ENCODE data around the gene NDUFA11. TPM values are rescaled to one million over a fixed set of nuclear protein-coding genes. Genes with fewer than 3 reads are reported as not detected.

NDUFA11 gene
- total RNA-seq (2021; fragmentation: NEBNext Ultra II Directional; extraction: Animal tissue kit (Norgen Biotek cat#: 25700)), result 100 to 1,000 TPM; 277 to 334 (median 300) TPM
- long read RNA-seq, transcript NDUFA11-201 (4 exons, 539 nt), result major isoform, 292 of 306 reads
- long read RNA-seq, partial matches to known transcripts, result 5 of 306 reads
- long read RNA-seq, other reads (novel, unspliced or antisense), result 2 of 306 reads

- Mint-ChIP-seq H3K27ac (peak within 1 kb of the TSS; percentile 99), H3K4me3 (peak within 1 kb of the TSS; percentile 96), H3K9me3 (no peaks in the 10 kb centered on the region), H3K36me3 (ENCODE audit: low read depth) (peaks cover 16% of the 10 kb centered on the region), H3K27me3 (ENCODE audit: insufficient read depth) (peaks cover 7% of the 10 kb centered on the region), H3K4me1 (ENCODE audit: low read depth) (peaks cover 12% of the 10 kb centered on the region)
- DNase-seq, result peak; percentile 96
- TF ChIP-seq CTCF (IDR thresholded peaks at IDR 0.05), result no peak
Measured at GRCh38 chr19:5903624-5904351, at the start of gene NDUFA11. Gene NDUFA11 (minus strand): TSS chr19:5903790. CDS start chr19:5903708, 82 bp downstream.

GRCh38 chr19:5953030-5953589, 49.5 kb upstream of the NDUFA11 start:
- Mint-ChIP-seq H3K4me3 (no peak overlapping the region; the same call in 1 of the 2 replicates), H3K4me1 (ENCODE audit: low read depth) (peaks cover 55% of the 10 kb centered on the region), H3K27me3 (ENCODE audit: insufficient read depth) (peaks cover 1% of the 10 kb centered on the region), H3K27ac (peak overlapping the region; percentile 80), H3K36me3 (ENCODE audit: low read depth) (peaks cover 10% of the 10 kb centered on the region), H3K9me3 (no peaks in the 10 kb centered on the region)
- no peak for DNase-seq
- no peak for TF ChIP-seq CTCF (IDR thresholded peaks at IDR 0.05)

DNA sequence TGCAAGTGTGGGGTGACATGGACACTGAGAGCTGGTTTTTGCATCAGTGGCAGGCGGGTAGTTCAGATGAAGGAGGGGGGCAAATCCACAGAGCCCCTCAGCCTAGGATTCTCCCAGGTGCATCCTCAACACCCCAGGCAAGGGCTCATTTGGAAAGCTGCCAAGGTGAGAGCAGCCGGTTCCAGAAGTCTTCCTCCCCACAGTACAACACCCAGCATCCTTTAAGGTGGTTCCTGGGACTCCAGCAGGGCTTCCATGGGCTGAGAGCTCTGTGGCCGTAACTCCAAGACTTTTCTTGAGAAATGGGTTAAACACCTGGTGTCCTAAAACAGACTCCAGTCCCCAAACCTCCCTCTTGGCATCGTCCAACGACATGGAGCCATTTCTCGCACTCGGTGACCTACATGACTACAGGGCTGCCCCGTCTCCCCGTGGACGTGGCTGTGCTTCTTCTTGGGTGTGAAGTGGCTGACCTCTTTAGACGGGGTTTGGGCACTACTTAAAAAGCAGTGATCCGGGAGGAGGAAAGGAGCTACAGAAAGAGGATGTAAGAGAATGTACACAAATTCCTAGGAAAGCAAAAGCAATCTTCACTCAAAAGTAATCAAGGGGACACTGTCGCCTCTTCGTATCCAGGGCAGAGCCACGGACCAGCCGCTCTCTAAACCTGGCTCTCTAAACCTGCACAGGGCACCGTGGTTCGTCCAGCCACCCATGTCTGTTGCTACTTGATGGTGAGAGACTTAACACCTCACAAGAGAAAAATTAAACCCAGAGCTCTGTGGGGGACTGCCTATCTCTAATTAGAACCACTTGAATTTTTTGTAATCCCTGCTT, 48.8 kb upstream of the NDUFA11 start:
- no peak for DNase-seq
- Mint-ChIP-seq H3K4me1 (ENCODE audit: low read depth) (peaks cover 49% of the 10 kb centered on the region), H3K27me3 (ENCODE audit: insufficient read depth) (peaks cover 1% of the 10 kb centered on the region), H3K36me3 (ENCODE audit: low read depth) (peaks cover 10% of the 10 kb centered on the region), H3K27ac (peak overlapping the region; percentile 80), H3K9me3 (no peaks in the 10 kb centered on the region), H3K4me3 (no peak overlapping the region; the same call in 1 of the 2 replicates)
- no peak for TF ChIP-seq CTCF (IDR thresholded peaks at IDR 0.05)

DNA sequence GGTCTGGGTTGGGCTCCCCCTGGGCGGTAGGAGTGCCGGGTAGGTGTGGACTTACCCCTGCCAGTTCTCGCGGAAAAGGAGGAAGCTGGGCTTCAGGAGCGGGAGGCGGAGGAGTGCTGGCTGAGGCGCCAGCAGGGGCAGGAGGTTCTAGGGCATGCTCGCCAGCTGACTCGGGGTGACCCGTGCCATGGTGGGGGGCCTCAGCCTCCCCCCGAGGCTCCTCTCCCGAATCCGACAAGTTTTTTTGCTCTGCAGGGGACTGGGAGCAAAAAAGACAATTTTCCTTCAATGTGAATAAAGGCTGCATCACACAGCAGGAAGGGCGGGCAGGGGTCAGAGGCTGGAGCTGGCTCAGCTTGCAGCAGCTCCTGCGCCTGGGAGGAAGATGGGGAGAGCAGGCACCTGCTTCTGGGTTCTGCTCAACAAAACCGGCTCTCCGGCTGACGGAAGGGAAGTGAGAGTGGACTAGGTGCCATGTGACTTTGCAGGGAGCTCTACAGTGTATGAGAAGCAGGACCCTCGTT, 47.8 kb upstream of the NDUFA11 start:
- DNase-seq, result no peak
- Mint-ChIP-seq H3K4me1 (ENCODE audit: low read depth) (peaks cover 39% of the 10 kb centered on the region), H3K27ac (no peak overlapping the region), H3K36me3 (ENCODE audit: low read depth) (peaks cover 10% of the 10 kb centered on the region), H3K9me3 (no peaks in the 10 kb centered on the region), H3K4me3 (no peak overlapping the region), H3K27me3 (ENCODE audit: insufficient read depth) (peaks cover 1% of the 10 kb centered on the region)
- TF ChIP-seq CTCF (IDR thresholded peaks at IDR 0.05), result no peak

DNA sequence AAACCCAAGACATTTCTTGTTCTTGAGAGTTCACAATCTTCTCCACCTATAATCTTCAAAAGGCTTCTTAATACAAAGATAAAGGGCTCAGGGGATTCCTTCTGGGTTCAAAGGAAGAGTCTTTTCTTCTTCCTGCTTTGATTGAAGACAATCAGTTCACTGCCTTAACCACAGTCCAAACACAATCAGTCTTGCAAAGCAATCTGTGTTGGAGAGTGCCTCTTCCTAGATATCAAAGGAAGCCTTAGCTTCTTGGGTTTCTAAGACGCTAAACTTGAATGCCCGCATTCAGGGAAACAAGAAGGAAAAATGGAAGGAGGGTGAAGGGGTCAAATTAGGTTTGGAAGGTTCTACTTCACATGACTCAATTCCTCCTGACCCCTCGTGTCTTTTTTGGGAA, 47.2 kb upstream of the NDUFA11 start:
- H3K27ac Mint-ChIP-seq, result no peak overlapping the region
- H3K36me3 Mint-ChIP-seq (ENCODE audit: low read depth), result peaks cover 10% of the 10 kb centered on the region
- no peak overlapping the region for H3K4me3 Mint-ChIP-seq
- peaks cover 34% of the 10 kb centered on the region for H3K4me1 Mint-ChIP-seq (ENCODE audit: low read depth)
- TF ChIP-seq CTCF (IDR thresholded peaks at IDR 0.05), result no peak
- DNase-seq, result no peak
- no peaks in the 10 kb centered on the region for H3K9me3 Mint-ChIP-seq
- peaks cover 1% of the 10 kb centered on the region for H3K27me3 Mint-ChIP-seq (ENCODE audit: insufficient read depth)

All from HFFc6 (cell line).